NOMO-1 treated with DMSO at 0.1 percent for 48 hours (cell line): ENCODE measurements around the gene NUDT12.
A peak's percentile ranks its signal among the peaks of the same experiment; 100 is the strongest.

Source experiments
- DNase-seq: peaks from one replicate; lab custom pipeline; 2025; ENCODE audit not compliant: unreplicated experiment; lab: John Stamatoyannopoulos, UW

NUDT12 gene

GRCh38 chr5:103562453-103563157 lies at the start of gene NUDT12:
Gene NUDT12, minus strand, starts transcription at chr5:103562789. Its CDS starts 2,541 bp downstream, at chr5:103560248.
- peak; percentile 30 for DNase-seq

- no peak for DNase-seq
These were observed 44.8 kb upstream of the NUDT12 start for GRCh38 chr5:103607346-103607745.

GRCh38 chr5:103605277-103605676 lies 42.7 kb upstream of the NUDT12 start:
- DNase-seq, result no peak

- DNase-seq, result no peak
These were observed 39.8 kb upstream of the NUDT12 start for GRCh38 chr5:103602438-103602837.

GRCh38 chr5:103601314-103601713 lies 38.7 kb upstream of the NUDT12 start:
- no peak for DNase-seq

GRCh38 chr5:103600086-103600485 lies 37.5 kb upstream of the NUDT12 start:
- no peak for DNase-seq

- no peak for DNase-seq
These were observed 36.5 kb upstream of the NUDT12 start for GRCh38 chr5:103598997-103599566.

- no peak for DNase-seq
These were observed 27.6 kb upstream of the NUDT12 start for GRCh38 chr5:103590221-103590620.

GRCh38 chr5:103589776-103590175 lies 27.2 kb upstream of the NUDT12 start:
- no peak for DNase-seq

GRCh38 chr5:103589357-103589756 lies 26.8 kb upstream of the NUDT12 start:
- no peak for DNase-seq

GRCh38 chr5:103587185-103587748 lies 24.7 kb upstream of the NUDT12 start:
- DNase-seq, result no peak

- peak; percentile 52 for DNase-seq
These were observed 19.8 kb upstream of the NUDT12 start for GRCh38 chr5:103582364-103582763.

GRCh38 chr5:103573411-103573810 lies 10.8 kb upstream of the NUDT12 start:
- no peak for DNase-seq

- no peak for DNase-seq
These were observed 9.9 kb upstream of the NUDT12 start for GRCh38 chr5:103572454-103572853.

GRCh38 chr5:103571730-103572129 lies 9.1 kb upstream of the NUDT12 start:
- no peak for DNase-seq

GRCh38 chr5:103569313-103570060 lies 6.9 kb upstream of the NUDT12 start:
- DNase-seq, result no peak

GRCh38 chr5:103565719-103566118 lies 3.1 kb upstream of the NUDT12 start:
- DNase-seq, result no peak

GRCh38 chr5:103561685-103562452 lies 720 bp downstream of the NUDT12 start:
- DNase-seq, result peak; percentile 30

GRCh38 chr5:103560826-103561225 lies 1.8 kb downstream of the NUDT12 start:
- DNase-seq, result no peak

- no peak for DNase-seq
These were observed 15.7 kb downstream of the NUDT12 start for GRCh38 chr5:103546858-103547257.

- DNase-seq, result no peak
These were observed 20.1 kb downstream of the NUDT12 start for GRCh38 chr5:103542441-103542840.
